K562 (cell line): Measurements from ENCODE around the gene IL3RA. TPM values are rescaled to one million over a fixed set of nuclear protein-coding genes. Genes with fewer than 3 reads are reported as not detected.

Experiments used
- ATAC-seq: fragments of 200-7000 bp; cut with Tn5 transposase; 3 replicates; pipeline ENCODE4 v1.9.1; 2020; ENCODE audit warnings: moderate library complexity
- BruUV-seq: library from RNA; stranded (reverse); fragments of 400-500 nt; replicated peaks from 2 replicates; lab custom pipeline; 2021; lab: Mats Ljungman, UMichigan
- CTCF ChIA-PET: fragments of 300-600 bp; formaldehyde crosslinking; extraction: SDS; loops from one replicate; lab custom pipeline; 2021; ENCODE audit warnings: low intra/inter-chr PET ratio; lab: Yijun Ruan, JAX
- POLR2A ChIA-PET: fragments of 300-600, 350-650 bp; sonication (Branson Sonifier 250); formaldehyde crosslinking; extraction: SDS; loops from one replicate; lab custom pipeline; 2021; ENCODE audit warnings: antibody characterized with exemption, inconsistent platforms; lab: Yijun Ruan, JAX
- DNase-seq, 4 experiments: peaks; one replicate each; pipeline versions ENCODE4 v3.0.0 to v3.0.0-alpha.2; 2011 to 2018; ENCODE audit warnings: low spot score in 3 of 4, mixed read lengths in 3 of 4; ENCODE audit errors: extremely low read depth in 1 of 4
- FAIRE-seq: peaks from 2 replicates; lab custom pipeline; 2011; peaks lifted over from hg19 to GRCh38; lab: Jason Lieb, UNC
- H2AFZ ChIP-seq: 2 replicates; pipeline ENCODE4 v1.6.0; 2011; ENCODE audit warnings: low read depth, low read length, control low read depth, inconsistent platforms
- H3K27ac ChIP-seq: fragments of 200-600 bp; 3 replicates; pipeline ENCODE4 v1.8.0; 2011; ENCODE audit warnings: low read depth, mild to moderate bottlenecking, control low read depth, inconsistent platforms, low read length, moderate library complexity, mixed read lengths; ENCODE audit errors: extremely low read depth
- H3K27me3 ChIP-seq, 2 experiments: fragments of 300-600 bp in 1 of 2; 2 replicates in 1 of 2; 3 replicates in 1 of 2; pipeline versions ENCODE4 v1.6.0 to v1.8.0; 2011; ENCODE audit warnings: inconsistent platforms in 2 of 2, low read length in 2 of 2, mild to moderate bottlenecking in 1 of 2, mixed read lengths in 1 of 2, moderate library complexity in 1 of 2; ENCODE audit not compliant: control insufficient read depth in 2 of 2, insufficient read depth in 2 of 2
- H3K36me3 ChIP-seq: fragments of 300-600 bp; 3 replicates; pipeline ENCODE4 v1.8.0; 2011; ENCODE audit warnings: mild to moderate bottlenecking, low read length, inconsistent platforms; ENCODE audit not compliant: control insufficient read depth, insufficient read depth
- H3K4me1 ChIP-seq, 2 experiments: fragments of 200-600 bp in 1 of 2; replicated peaks in 1 of 2; 2 replicates in 1 of 2; 3 replicates in 1 of 2; pipeline versions ENCODE4 v1.5.1 to v1.8.0; 2011; ENCODE audit warnings: inconsistent platforms in 2 of 2, low read length in 2 of 2, mild to moderate bottlenecking in 1 of 2, mixed read lengths in 1 of 2, moderate library complexity in 1 of 2; ENCODE audit not compliant: control insufficient read depth in 2 of 2, insufficient read depth in 2 of 2
- H3K4me2 ChIP-seq: 2 replicates; pipeline ENCODE4 v1.6.1; 2011; ENCODE audit warnings: low read length, control low read depth, inconsistent platforms, mixed read lengths; ENCODE audit not compliant: insufficient read depth
- H3K4me3 ChIP-seq: fragments of 200-600 bp; sonication (generic), shearing (Covaris generic); 2 replicates; pipeline ENCODE4 v1.5.1; 2016; ENCODE audit warnings: control low read depth, inconsistent platforms
- H3K79me2 ChIP-seq: fragments of 200-600 bp; 3 replicates; pipeline ENCODE4 v1.8.0; 2011; ENCODE audit warnings: low read length, inconsistent platforms; ENCODE audit not compliant: control insufficient read depth, insufficient read depth
- H3K9ac ChIP-seq, 2 experiments: 2 replicates each; pipeline versions ENCODE4 v1.6.0 to v1.6.1; 2011; ENCODE audit warnings: low read depth in 2 of 2, low read length in 2 of 2, control low read depth in 1 of 2, inconsistent platforms in 1 of 2, mild to moderate bottlenecking in 1 of 2, mixed read lengths in 1 of 2; ENCODE audit not compliant: insufficient read depth in 1 of 2
- H3K9me1 ChIP-seq: one replicate; pipeline ENCODE4 v1.6.0; 2011; ENCODE audit warnings: inconsistent platforms, mild to moderate bottlenecking, low read length, moderate library complexity; ENCODE audit not compliant: control insufficient read depth, insufficient read depth
- H3K9me3 ChIP-seq: replicated peaks from 2 replicates; pipeline ENCODE4 v1.5.1; 2011; ENCODE audit warnings: low read depth, low read length, inconsistent platforms; ENCODE audit not compliant: control insufficient read depth, insufficient read depth
- H4K20me1 ChIP-seq: replicated peaks from 2 replicates; pipeline ENCODE4 v1.6.1; 2011; ENCODE audit warnings: low read length, inconsistent platforms, mixed read lengths; ENCODE audit not compliant: control insufficient read depth, insufficient read depth
- CBX2 ChIP-seq: fragments of 200-600 bp; sonication (generic); IDR thresholded peaks from one replicate; pipeline ENCODE4 v1.6.1; 2012; ENCODE audit warnings: mild to moderate bottlenecking, low read length, inconsistent platforms; ENCODE audit not compliant: insufficient read depth, poor library complexity, severe bottlenecking
- CBX3 ChIP-seq, 2 experiments: IDR thresholded peaks; 1 replicate in 1 of 2; 2 replicates in 1 of 2; pipeline ENCODE4 v1.6.1; 2012; ENCODE audit warnings: inconsistent platforms in 2 of 2, low read length in 2 of 2, borderline replicate concordance in 1 of 2, control low read depth in 1 of 2
- DDX20 ChIP-seq: fragments of 450-650 bp; IDR thresholded peaks from 2 replicates; pipeline ENCODE4 v1.6.1; 2016; ENCODE audit warnings: missing genetic modification characterization, low read depth, mild to moderate bottlenecking, missing compliant biosample characterization, moderate library complexity
- E2F8 ChIP-seq: fragments of 450-650 bp; IDR thresholded peaks from 2 replicates; pipeline ENCODE4 v1.7.1; 2018; ENCODE audit warnings: mild to moderate bottlenecking, low read depth; ENCODE audit not compliant: partially characterized antibody
- EGR1 ChIP-seq: fragments of 450-650 bp; conservative IDR thresholded peaks from 2 replicates; pipeline ENCODE4 v1.6.1; 2017; ENCODE audit warnings: mild to moderate bottlenecking
- GABPA ChIP-seq: fragments of 200-800 bp; sonication (Bioruptor generic); conservative IDR thresholded peaks from 2 replicates; pipeline ENCODE4 v1.6.1; 2016; ENCODE audit warnings: low read depth, missing genetic modification characterization, missing compliant biosample characterization
- NR2C1 ChIP-seq, 2 experiments: fragments of 450-650 bp; IDR thresholded peaks; 2 replicates each; pipeline ENCODE4 v1.6.1; 2017; ENCODE audit warnings: mild to moderate bottlenecking in 2 of 2, antibody characterized with exemption in 1 of 2, inconsistent platforms in 1 of 2, missing compliant biosample characterization in 1 of 2, missing genetic modification characterization in 1 of 2
- POLR2G ChIP-seq: fragments of 200-400 bp; formaldehyde crosslinking; IDR thresholded peaks from 2 replicates; pipeline ENCODE4 v1.6.1; 2017; ENCODE audit warnings: low read depth, mild to moderate bottlenecking, antibody characterized with exemption, low read length, moderate library complexity
- PTTG1 ChIP-seq: fragments of 450-650 bp; IDR thresholded peaks from 2 replicates; pipeline ENCODE4 v1.6.1; 2016; ENCODE audit warnings: low read depth, mild to moderate bottlenecking, missing genetic modification characterization, missing compliant biosample characterization
- RAD21 ChIP-seq, 2 experiments: fragments of 250-450 bp in 1 of 2; fragments of 450-650 bp in 1 of 2; sonication (Bioruptor Pico) in 1 of 2; formaldehyde crosslinking in 1 of 2; IDR thresholded peaks in 1 of 2; conservative IDR thresholded peaks in 1 of 2; 2 replicates each; pipeline versions ENCODE4 v1.4.0 to v1.8.0; 2020 to 2022; ENCODE audit warnings: mild to moderate bottlenecking in 2 of 2, moderate library complexity in 1 of 2
- TAL1 ChIP-seq: fragments of 450-650 bp; IDR thresholded peaks from 2 replicates; pipeline ENCODE4 v1.6.1; 2016; ENCODE audit warnings: mild to moderate bottlenecking
- USF2 ChIP-seq: sonication (generic); formaldehyde crosslinking; IDR thresholded peaks from 2 replicates; pipeline ENCODE4 v1.5.0; 2020; ENCODE audit warnings: missing genetic modification reagents
- ZBTB2 ChIP-seq: fragments of 450-650 bp; IDR thresholded peaks from 2 replicates; pipeline ENCODE4 v1.6.1; 2016; ENCODE audit warnings: antibody characterized with exemption
- ZNF311 ChIP-seq: fragments of 250-450 bp; sonication (Bioruptor Pico); IDR thresholded peaks from 2 replicates; pipeline ENCODE4 v1.4.0; 2020; ENCODE audit warnings: mild to moderate bottlenecking, moderate library complexity
- ZNF431 ChIP-seq: sonication (generic); formaldehyde crosslinking; IDR thresholded peaks from 2 replicates; pipeline ENCODE4 v1.8.0; 2022; ENCODE audit warnings: mild to moderate bottlenecking, missing genetic modification reagents
- ZNF511 ChIP-seq: sonication (generic); formaldehyde crosslinking; IDR thresholded peaks from 2 replicates; pipeline ENCODE4 v1.8.0; 2022; ENCODE audit warnings: mild to moderate bottlenecking, missing genetic modification reagents
- ZNF75A ChIP-seq: fragments of 450-650 bp; formaldehyde crosslinking; IDR thresholded peaks from 2 replicates; pipeline ENCODE4 v1.4.0; 2020; ENCODE audit warnings: mild to moderate bottlenecking
- WGBS: fragments of 100-300 bp; shearing (Covaris generic); methylation state at CpG from one replicate; pipeline ENCODE4 v1.1.6; 2016; ENCODE audit warnings: low coverage, mixed read lengths; ENCODE audit not compliant: insufficient coverage; ENCODE audit errors: missing lambda C conversion rate; 5-methylcytosine and 5-hydroxymethylcytosine counted together
- in situ Hi-C: fragments of 300-500 bp; cut with MboI; formaldehyde crosslinking; loops from 4 replicates; pipeline ENCODE4 v1.15.0; 2018; ENCODE audit warnings: inconsistent platforms, mixed read lengths
- intact Hi-C: fragments of 100-400 bp; cut with micrococcal nuclease; formaldehyde crosslinking; loops from 2 replicates; pipeline ENCODE4 v1.14.2; 2022
- polyA plus RNA-seq, 8 experiments: library from polyadenylated mRNA; depleted of rRNA in 4 of 8; stranded (reverse) in 5 of 8; unstranded in 3 of 8; fragments of >200 nt; fragmentation: Nextera tagmentation in 2 of 8; fragmentation: Illumina TruSeq in 1 of 8; extraction: Ambion mirVana in 2 of 8; extraction: Trizol in 1 of 8; gene quantifications; 2 replicates each; pipeline versions ENCODE4 v1.2.1 to v1.2.3, GENCODE V29; 2011 to 2014; ENCODE audit warnings: inconsistent platforms in 1 of 8, missing spikeins in 1 of 8
- total RNA-seq, 7 experiments: library from RNA; depleted of rRNA in 6 of 7; stranded (reverse); fragments of >200 nt in 6 of 7; fragmentation: Illumina TruSeq in 2 of 7; extraction: Trizol in 2 of 7; gene quantifications; 2 replicates each; pipeline versions ENCODE4 v1.2.1 to v1.2.3, GENCODE V29; 2011 to 2021; ENCODE audit warnings: low replicate concordance in 1 of 7

IL3RA gene
- total and polyA plus RNA-seq, 9 of the 15 experiments (the other 6 are each of a cell fraction or from before 2014, with no cell fraction given), result not detected

GRCh38 chrX:1295550-1295949 lies 41.0 kb upstream of the IL3RA start:
- 7% methylated on average over 8 of the region's 10 CpGs for WGBS
- DNase-seq (no peak), FAIRE-seq (no peak), ATAC-seq (no peak)
- Histone ChIP-seq H3K9me3 (no peaks in the 10 kb centered on the region), H3K4me3 (no peak overlapping the region), H2AFZ (no peak overlapping the region), H3K9ac (no peak overlapping the region), H3K79me2 (no peaks in the 10 kb centered on the region), H3K36me3 (no peaks in the 10 kb centered on the region), H3K27me3 (peaks cover 0 to 2% of the 10 kb centered on the region in 2 experiments; a peak in 2 of 5 replicates), H3K4me1 (no peaks in the 10 kb centered on the region), H3K27ac (no peak overlapping the region), H3K9me1 (no peaks in the 10 kb centered on the region), H4K20me1 (no peaks in the 10 kb centered on the region), H3K4me2 (no peak overlapping the region)
- intact Hi-C loops (no loop called here), in situ Hi-C loops (no loop called here)
- BruUV-seq, result no TSS peak
- POLR2A ChIA-PET, result no interaction called here
- CTCF ChIA-PET, result no interaction called here
- TF ChIP-seq E2F8 (no peak), EGR1 (no peak), ZNF311 (CRISPR knock-in tag) (no peak), DDX20 (tag) (no peak), ZNF75A (no peak), USF2 (CRISPR knock-in tag) (no peak), TAL1 (no peak), GABPA (no peak), POLR2G (no peak), ZBTB2 (no peak), ZNF511 (CRISPR knock-in tag) (no peak), PTTG1 (tag) (no peak), ZNF431 (no peak), CBX3 (IDR thresholded peaks at IDR 0.05; ENCODE audit: borderline replicate concordance in 1 of 2, low read length in 2 of 2) (no peak), CBX2 (no peak), NR2C1 (IDR thresholded peaks at IDR 0.05) (no peak), NR2C1 (tag; IDR thresholded peaks at IDR 0.05) (no peak), RAD21 (CRISPR knock-in tag; conservative IDR thresholded peaks at IDR 0.05 in 1 of 2, IDR thresholded peaks at IDR 0.05 in 1 of 2) (no peak)
